HUES6 (cell line): ENCODE results near the gene PIK3R3.

Experiments
- H3K27ac ChIP-seq: 2 replicates; pipeline ENCODE4 v1.7.0; 2013; ENCODE audit warnings: low read depth, mild to moderate bottlenecking, low read length, inconsistent platforms
- H3K27me3 ChIP-seq: 2 replicates; pipeline ENCODE4 v1.6.1; 2013; ENCODE audit warnings: low read length; ENCODE audit not compliant: control insufficient read depth, insufficient read depth
- H3K36me3 ChIP-seq: 2 replicates; pipeline ENCODE4 v1.6.1; 2013; ENCODE audit warnings: low read length; ENCODE audit not compliant: control insufficient read depth, insufficient read depth
- H3K4me1 ChIP-seq: 2 replicates; pipeline ENCODE4 v1.6.1; 2013; ENCODE audit warnings: low read length; ENCODE audit not compliant: control insufficient read depth, insufficient read depth
- H3K4me3 ChIP-seq: 2 replicates; pipeline ENCODE4 v1.5.1; 2013; ENCODE audit warnings: low read depth, low read length
- H3K9ac ChIP-seq: one replicate; pipeline ENCODE4 v1.6.1; 2013; ENCODE audit warnings: mild to moderate bottlenecking, low read length
- H3K9me3 ChIP-seq: 2 replicates; pipeline ENCODE4 v1.6.1; 2013; ENCODE audit warnings: low read depth, low read length; ENCODE audit not compliant: control insufficient read depth, insufficient read depth

The PIK3R3 gene

DNA sequence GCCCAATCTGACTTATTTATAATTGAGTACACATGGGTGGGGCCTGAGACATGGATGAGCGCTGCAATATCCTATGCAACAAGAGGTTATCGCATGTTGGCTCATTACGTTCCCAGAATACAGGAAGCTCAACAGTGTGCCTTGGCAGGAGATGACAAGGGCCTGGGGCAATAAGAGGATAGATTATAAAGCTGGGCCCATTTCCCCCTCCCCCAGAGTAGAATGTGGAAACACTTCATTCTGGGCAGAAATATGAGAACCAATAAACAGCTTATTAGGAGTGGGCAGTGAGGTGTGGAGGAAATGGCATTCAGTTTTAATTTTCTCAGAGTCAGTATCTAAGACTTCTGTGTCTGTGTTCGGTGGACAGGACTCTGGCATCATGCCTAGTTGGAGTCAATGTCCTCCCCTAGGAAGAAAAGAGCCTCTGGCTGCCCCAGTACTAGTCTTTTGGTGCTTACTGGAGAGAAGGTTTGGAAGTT is 92.8 kb downstream of the PIK3R3 start:
- Histone ChIP-seq H3K9ac (no peak overlapping the region), H3K4me3 (no peak overlapping the region), H3K36me3 (peaks cover 8% of the 10 kb centered on the region), H3K9me3 (no peaks in the 10 kb centered on the region), H3K4me1 (peaks cover 38% of the 10 kb centered on the region), H3K27me3 (no peaks in the 10 kb centered on the region), H3K27ac (no peak overlapping the region)

DNA sequence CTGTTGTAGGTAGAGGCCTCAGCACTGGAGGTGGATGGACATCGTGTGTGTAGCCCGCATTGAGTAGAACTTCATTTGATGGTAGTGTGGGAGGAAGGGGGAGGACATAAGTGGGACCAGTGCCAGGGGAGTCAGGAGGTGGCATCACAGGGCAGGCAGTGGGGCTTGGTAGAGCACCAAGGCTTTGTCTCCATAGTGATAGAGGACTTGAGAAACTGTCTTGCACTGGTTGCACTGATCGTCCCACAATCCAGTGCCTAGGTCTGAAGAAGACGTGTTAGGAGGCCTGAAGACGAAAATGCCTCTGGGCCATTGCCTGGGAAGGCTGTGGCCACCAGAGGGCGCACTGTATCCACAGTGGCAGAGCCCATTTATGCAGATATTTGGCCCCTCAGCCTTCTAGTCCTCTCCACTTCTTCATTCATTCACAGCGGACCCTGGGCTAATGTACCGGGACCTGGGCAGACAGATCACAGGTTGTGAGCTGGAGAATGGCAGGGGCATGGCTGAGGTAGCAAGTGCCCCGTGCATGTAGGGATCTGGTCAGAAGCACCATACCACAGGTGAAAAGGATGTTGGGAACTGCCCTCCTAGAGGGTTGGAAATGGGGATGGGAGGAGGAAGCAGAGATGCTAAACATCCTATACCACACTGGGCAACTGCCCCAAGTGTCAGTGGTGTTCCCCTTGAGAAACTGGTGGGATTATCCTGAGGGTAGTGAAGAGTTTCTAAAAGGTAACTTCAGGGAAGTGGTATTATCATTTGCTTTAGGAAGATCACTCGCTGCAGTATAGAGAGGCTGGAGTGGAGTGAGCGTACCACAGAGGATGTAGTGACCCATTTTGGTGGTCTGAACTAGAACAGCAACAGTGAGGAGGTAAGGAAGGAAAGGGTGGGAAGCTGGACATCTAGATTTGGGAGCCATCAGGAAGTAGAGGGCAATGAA is 95.3 kb downstream of the PIK3R3 start:
- H3K27ac ChIP-seq, result no peak overlapping the region
- H3K9ac ChIP-seq, result no peak overlapping the region
- H3K27me3 ChIP-seq, result no peaks in the 10 kb centered on the region
- no peak overlapping the region for H3K4me3 ChIP-seq
- no peaks in the 10 kb centered on the region for H3K9me3 ChIP-seq
- peaks cover 14% of the 10 kb centered on the region; the same call in 1 of the 2 replicates for H3K4me1 ChIP-seq
- H3K36me3 ChIP-seq, result peaks cover 24% of the 10 kb centered on the region

DNA sequence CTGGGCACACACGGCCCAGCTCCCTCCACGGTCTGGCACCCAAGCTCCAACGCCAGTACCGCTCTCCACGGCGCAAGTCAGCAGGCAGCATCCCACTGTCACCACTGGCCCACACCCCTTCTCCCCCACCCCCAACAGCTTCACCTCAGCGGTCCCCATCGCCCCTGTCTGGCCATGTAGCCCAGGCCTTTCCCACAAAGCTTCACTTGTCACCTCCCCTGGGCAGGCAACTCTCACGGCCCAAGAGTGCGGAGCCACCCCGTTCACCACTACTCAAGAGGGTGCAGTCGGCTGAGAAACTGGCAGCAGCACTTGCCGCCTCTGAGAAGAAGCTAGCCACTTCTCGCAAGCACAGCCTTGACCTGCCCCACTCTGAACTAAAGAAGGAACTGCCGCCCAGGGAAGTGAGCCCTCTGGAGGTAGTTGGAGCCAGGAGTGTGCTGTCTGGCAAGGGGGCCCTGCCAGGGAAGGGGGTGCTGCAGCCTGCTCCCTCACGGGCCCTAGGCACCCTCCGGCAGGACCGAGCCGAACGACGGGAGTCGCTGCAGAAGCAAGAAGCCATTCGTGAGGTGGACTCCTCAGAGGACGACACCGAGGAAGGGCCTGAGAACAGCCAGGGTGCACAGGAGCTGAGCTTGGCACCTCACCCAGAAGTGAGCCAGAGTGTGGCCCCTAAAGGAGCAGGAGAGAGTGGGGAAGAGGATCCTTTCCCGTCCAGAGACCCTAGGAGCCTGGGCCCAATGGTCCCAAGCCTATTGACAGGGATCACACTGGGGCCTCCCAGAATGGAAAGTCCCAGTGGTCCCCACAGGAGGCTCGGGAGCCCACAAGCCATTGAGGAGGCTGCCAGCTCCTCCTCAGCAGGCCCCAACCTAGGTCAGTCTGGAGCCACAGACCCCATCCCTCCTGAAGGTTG is 97.6 kb downstream of the PIK3R3 start:
- no peak overlapping the region for H3K9ac ChIP-seq
- no peaks in the 10 kb centered on the region for H3K9me3 ChIP-seq
- no peak overlapping the region for H3K27ac ChIP-seq
- no peaks in the 10 kb centered on the region for H3K27me3 ChIP-seq
- no peak overlapping the region for H3K4me3 ChIP-seq
- H3K36me3 ChIP-seq, result peaks cover 47% of the 10 kb centered on the region
- peaks cover 8% of the 10 kb centered on the region; the same call in 1 of the 2 replicates for H3K4me1 ChIP-seq

DNA sequence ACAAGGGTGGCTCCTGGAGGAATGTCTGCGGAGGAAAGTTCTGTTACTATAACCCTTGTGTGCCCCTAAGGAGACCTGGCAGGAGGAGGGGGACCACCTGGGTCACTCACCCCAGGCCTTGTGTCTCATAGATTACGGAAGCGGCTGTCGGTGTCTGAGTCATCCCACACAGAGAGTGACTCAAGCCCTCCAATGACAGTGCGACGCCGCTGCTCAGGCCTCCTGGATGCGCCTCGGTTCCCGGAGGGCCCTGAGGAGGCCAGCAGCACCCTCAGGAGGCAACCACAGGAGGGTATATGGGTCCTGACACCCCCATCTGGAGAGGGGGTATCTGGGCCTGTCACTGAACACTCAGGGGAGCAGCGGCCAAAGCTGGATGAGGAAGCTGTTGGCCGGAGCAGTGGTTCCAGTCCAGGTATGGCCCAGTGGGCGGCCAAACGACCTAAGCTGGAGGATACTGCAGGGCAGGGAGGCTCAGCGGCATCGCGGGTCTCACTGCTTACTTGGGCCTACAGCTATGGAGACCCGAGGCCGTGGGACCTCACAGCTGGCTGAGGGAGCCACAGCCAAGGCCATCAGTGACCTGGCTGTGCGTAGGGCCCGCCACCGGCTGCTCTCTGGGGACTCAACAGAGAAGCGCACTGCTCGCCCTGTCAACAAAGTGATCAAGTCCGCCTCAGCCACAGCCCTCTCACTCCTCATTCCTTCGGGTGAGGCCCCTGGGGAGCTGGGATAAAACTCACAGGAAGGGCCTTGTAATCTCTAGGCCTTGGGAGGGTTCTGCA is 101.4 kb downstream of the PIK3R3 start:
- no peak overlapping the region for H3K27ac ChIP-seq
- H3K9ac ChIP-seq, result no peak overlapping the region
- H3K4me1 ChIP-seq, result no peaks in the 10 kb centered on the region
- H3K27me3 ChIP-seq, result no peaks in the 10 kb centered on the region
- H3K4me3 ChIP-seq, result no peak overlapping the region
- peaks cover 76% of the 10 kb centered on the region for H3K36me3 ChIP-seq
- no peaks in the 10 kb centered on the region for H3K9me3 ChIP-seq

DNA sequence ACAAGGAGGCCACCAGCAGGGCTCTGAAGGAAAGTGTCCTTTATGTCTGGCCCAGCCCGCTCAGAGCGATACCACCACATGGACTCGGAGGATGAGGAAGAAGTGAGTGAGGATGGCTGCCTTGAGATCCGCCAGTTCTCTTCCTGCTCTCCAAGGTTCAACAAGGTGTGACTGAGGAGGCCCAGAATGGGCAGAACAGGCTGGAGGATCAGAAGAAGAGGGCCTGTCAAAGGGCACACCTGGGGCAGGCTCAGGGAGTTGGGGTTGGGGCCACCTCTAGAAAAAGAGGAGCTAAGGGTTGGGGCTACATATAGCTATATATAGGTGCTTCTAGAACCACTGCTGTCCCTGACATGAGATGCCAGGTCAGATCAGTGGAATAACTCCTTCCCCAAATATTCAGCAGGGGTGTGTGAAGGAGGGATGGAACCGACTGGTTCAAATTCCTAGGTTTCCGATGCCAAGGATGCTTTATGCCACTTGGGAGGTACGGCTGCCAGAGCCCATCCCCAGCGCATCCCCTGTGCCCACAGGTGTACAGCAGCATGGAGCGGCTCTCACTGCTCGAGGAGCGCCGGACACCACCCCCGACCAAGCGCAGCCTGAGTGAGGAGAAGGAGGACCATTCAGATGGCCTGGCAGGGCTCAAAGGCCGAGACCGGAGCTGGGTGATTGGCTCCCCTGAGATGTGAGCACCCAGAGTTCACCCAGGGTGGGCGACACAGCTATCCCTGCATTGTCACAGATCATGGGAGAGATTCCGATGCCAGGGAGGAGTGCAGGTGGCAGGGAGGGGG is 102.2 kb downstream of the PIK3R3 start:
- no peak overlapping the region for H3K4me3 ChIP-seq
- H3K27ac ChIP-seq, result no peak overlapping the region
- no peaks in the 10 kb centered on the region for H3K27me3 ChIP-seq
- no peak overlapping the region for H3K9ac ChIP-seq
- H3K36me3 ChIP-seq, result peaks cover 82% of the 10 kb centered on the region
- H3K4me1 ChIP-seq, result no peaks in the 10 kb centered on the region
- H3K9me3 ChIP-seq, result no peaks in the 10 kb centered on the region

DNA sequence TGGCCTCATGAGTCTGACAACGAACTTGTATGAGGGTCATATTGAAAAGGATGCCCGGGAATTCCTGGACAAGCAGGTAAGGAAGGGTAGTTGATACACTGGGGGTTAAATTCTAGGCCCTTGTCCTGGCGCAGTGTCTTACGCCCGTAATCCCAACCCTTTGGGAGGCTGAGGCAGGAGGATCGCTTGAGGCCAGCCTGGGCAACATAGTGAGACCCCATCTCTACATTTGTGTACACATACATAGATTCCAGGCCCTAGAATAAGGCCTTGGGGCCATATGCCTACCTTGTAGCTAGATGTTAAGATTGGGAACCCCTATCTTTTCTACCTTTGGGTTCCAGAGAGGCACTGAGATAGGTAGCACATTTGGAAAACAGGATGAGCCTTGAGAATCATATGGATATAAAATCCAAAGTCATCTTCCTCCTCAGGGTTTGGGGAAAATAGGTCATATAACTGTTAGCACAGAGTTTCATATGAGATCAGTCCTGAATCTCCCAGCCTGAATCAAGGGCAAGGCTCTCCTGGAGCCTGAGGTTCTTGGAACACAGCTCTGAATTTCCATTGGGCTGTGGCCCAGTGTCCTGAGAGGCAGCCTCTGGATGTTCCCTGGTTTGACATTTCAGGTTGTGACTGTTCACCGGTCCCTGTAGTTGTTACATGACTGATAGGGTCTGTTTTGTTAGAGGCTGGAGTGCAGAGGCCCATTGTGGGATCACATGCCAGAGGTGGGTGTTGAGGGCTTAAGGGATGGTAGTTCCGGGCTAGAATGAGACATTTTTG is 104.4 kb downstream of the PIK3R3 start:
- Histone ChIP-seq H3K9ac (no peak overlapping the region), H3K4me3 (no peak overlapping the region), H3K27me3 (no peaks in the 10 kb centered on the region), H3K27ac (no peak overlapping the region), H3K9me3 (peaks cover 9% of the 10 kb centered on the region), H3K4me1 (no peaks in the 10 kb centered on the region), H3K36me3 (peaks cover 84% of the 10 kb centered on the region)

DNA sequence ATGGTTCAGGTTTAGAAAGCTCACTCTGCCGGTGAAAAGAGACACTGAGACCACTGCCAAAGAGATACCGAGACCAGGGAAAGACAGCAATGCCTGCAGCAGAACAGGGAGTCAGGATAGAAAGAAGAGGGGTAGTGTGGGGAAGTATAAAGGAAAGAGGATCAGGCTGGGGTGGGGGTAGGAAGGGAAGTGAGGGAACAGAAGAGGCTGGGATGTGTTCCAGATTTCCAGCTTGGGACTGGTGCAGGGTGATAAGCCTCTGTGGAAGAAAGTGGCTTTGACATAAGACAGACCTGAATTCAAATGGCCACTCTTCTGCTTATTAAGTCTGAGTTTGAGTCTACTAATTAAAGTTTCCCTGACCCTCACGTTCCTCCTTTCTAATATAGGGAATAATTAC is 105.9 kb downstream of the PIK3R3 start:
- no peak overlapping the region for H3K27ac ChIP-seq
- peaks cover 9% of the 10 kb centered on the region for H3K9me3 ChIP-seq
- H3K4me3 ChIP-seq, result no peak overlapping the region
- H3K9ac ChIP-seq, result no peak overlapping the region
- no peaks in the 10 kb centered on the region for H3K4me1 ChIP-seq
- peaks cover 86% of the 10 kb centered on the region for H3K36me3 ChIP-seq
- no peaks in the 10 kb centered on the region for H3K27me3 ChIP-seq

DNA sequence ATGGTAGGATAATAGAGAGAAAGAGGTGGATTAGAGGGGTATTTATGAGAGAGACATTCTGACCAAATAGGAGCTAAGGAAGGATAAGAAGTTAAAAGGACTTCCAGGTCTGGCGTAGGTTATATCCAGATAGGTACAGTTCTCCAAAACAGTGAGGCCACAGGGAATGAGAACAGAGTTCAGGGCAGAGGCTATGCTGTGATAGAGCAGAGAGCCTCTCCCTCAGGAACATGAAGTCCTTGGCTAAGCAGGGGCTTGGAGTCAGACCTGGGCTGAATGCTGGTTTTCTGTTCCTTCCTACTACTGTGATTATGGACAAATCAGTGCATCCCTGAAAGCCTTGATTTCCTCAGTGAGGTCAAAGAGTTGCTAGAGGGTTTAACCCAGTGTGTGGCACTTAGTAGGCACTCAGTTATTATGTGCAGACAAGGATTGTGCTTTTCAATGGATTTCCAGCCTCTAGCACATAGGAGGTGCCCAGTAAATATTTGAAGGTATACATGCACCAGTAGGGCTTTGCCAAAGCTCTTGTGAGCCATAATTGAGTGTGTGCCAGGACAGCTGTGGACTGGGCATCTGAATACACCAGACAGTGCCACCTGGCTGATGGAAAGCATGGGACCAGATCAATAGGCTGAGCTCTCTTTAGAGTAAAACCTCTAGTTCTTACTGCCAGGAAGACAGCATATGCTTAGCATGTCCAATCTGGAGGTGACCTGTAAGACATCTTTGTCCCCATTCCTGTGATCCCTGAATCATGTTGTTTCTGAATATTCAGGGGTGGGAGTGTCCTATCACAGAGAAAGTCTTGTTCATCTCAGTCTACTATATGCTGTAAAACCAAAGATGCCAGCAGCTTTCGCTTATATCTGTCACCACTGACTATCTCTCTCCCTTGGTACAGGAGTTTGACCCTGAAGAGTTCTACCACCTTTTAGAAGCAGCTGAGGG is 111.1 kb downstream of the PIK3R3 start:
- H3K36me3 ChIP-seq, result peaks cover 46% of the 10 kb centered on the region

DNA sequence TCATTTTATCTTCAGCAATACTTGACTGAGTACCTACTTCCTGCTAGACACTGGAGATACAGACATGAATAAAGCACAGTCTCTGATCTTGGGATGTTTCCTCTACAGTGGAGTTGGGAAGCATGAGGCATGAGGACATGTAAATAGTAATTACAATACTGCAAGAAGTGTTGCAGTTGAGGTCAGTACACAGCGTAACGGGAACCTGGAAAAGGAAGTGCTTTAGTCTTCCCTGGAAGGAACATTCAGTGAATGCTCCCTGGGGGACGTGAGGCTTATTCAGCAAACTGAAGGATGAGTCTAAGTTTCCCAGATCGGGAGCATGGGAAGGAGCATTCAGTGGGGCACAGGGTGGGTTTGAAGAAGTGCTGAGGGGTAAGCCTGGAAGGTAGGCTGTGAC is 112.4 kb downstream of the PIK3R3 start:
- Histone ChIP-seq H3K4me3 (no peak overlapping the region), H3K9me3 (peaks cover 9% of the 10 kb centered on the region), H3K9ac (no peak overlapping the region), H3K27ac (no peak overlapping the region), H3K4me1 (peaks cover 15% of the 10 kb centered on the region), H3K36me3 (peaks cover 37% of the 10 kb centered on the region), H3K27me3 (no peaks in the 10 kb centered on the region)

More for the DNA sequence above, 111.1 kb downstream of the PIK3R3 start:
- Histone ChIP-seq H3K9me3 (peaks cover 9% of the 10 kb centered on the region), H3K9ac (no peak overlapping the region), H3K4me3 (no peak overlapping the region), H3K27ac (no peak overlapping the region), H3K27me3 (no peaks in the 10 kb centered on the region), H3K4me1 (peaks cover 15% of the 10 kb centered on the region)
